ENCODE results near the gene ZFPM1. TPM values are rescaled to one million over a fixed set of nuclear protein-coding genes. Genes with fewer than 3 reads are reported as not detected.

The ZFPM1 gene
- total and polyA plus RNA-seq, 7 donors = 0.43 to 2.9 (median 2.3) TPM

GRCh38 chr16:88578446-88579313 is 125.6 kb downstream of the ZFPM1 start:
- peaks cover 0 to 74% of the 10 kb centered on the region in 2 donors for H3K36me3 ChIP-seq (ENCODE audit: insufficient read depth in 1 of 2, low read depth in 1 of 2)
- DNase-seq (no peak), ATAC-seq (no peak)
- 89 to 93% (median 91%) methylated on average over 26 of the region's 26 CpGs for WGBS, 3 donors
- H3K4me1 ChIP-seq = no peaks in the 10 kb centered on the region
- no peak overlapping the region for H3K27ac ChIP-seq
- H3K27me3 ChIP-seq (ENCODE audit: insufficient read depth in 3 of 3, low read length in 2 of 3) = no peaks in the 10 kb centered on the region
- no peaks in the 10 kb centered on the region for H3K9me3 ChIP-seq
- no peak for TF ChIP-seq CTCF (IDR thresholded peaks at IDR 0.05)
- no peak overlapping the region for H3K4me3 ChIP-seq
- intact Hi-C loops (cut with DNase I) = no loop called here

GRCh38 chr16:88580371-88580770 is 127.3 kb downstream of the ZFPM1 start:
- no peaks in the 10 kb centered on the region for H3K9me3 ChIP-seq
- TF ChIP-seq CTCF (IDR thresholded peaks at IDR 0.05) = no peak
- 87 to 95% (median 89%) methylated on average over 16 of the region's 16 CpGs for WGBS, 3 donors

GRCh38 chr16:88581033-88581432 is 128.0 kb downstream of the ZFPM1 start:
- 79 to 88% (median 81%) methylated on average over 4 of the region's 4 CpGs for WGBS, 3 donors
- H3K4me1 ChIP-seq = no peaks in the 10 kb centered on the region
- peaks cover 0 to 63% of the 10 kb centered on the region in 2 donors for H3K36me3 ChIP-seq (ENCODE audit: insufficient read depth in 1 of 2, low read depth in 1 of 2)
- no peak for ATAC-seq
- H3K4me3 ChIP-seq = no peak overlapping the region
- intact Hi-C loops (cut with DNase I) = no loop called here
- no peak overlapping the region for H3K27ac ChIP-seq
- DNase-seq = no peak
- no peaks in the 10 kb centered on the region for H3K9me3 ChIP-seq
- H3K27me3 ChIP-seq (ENCODE audit: insufficient read depth in 3 of 3, low read length in 2 of 3) = no peaks in the 10 kb centered on the region
- no peak for TF ChIP-seq CTCF (IDR thresholded peaks at IDR 0.05)

More at GRCh38 chr16:88580371-88580770, 127.3 kb downstream of the ZFPM1 start:
- no peaks in the 10 kb centered on the region for H3K4me1 ChIP-seq
- H3K27ac ChIP-seq = no peak overlapping the region
- ATAC-seq (no peak), DNase-seq (no peak)
- H3K4me3 ChIP-seq = no peak overlapping the region
- intact Hi-C loops (cut with DNase I) = no loop called here
- H3K36me3 ChIP-seq (ENCODE audit: insufficient read depth in 1 of 2, low read depth in 1 of 2) = peaks cover 0 to 69% of the 10 kb centered on the region in 2 donors
- H3K27me3 ChIP-seq (ENCODE audit: insufficient read depth in 3 of 3, low read length in 2 of 3) = no peaks in the 10 kb centered on the region

GRCh38 chr16:88582912-88583575 is 130.0 kb downstream of the ZFPM1 start:
- ATAC-seq = no peak
- Histone ChIP-seq H3K4me1 (no peaks in the 10 kb centered on the region), H3K9me3 (no peaks in the 10 kb centered on the region), H3K36me3 (ENCODE audit: insufficient read depth in 1 of 2, low read depth in 1 of 2) (peaks cover 3 to 61% of the 10 kb centered on the region in 2 donors), H3K4me3 (no peak overlapping the region), H3K27me3 (ENCODE audit: insufficient read depth in 3 of 3, low read length in 2 of 3) (no peaks in the 10 kb centered on the region), H3K27ac (no peak overlapping the region)
- 85 to 89% (median 87%) methylated on average over 14 of the region's 14 CpGs for WGBS, 3 donors
- no peak for TF ChIP-seq CTCF (IDR thresholded peaks at IDR 0.05)
- intact Hi-C loops (cut with DNase I) = no loop called here
- DNase-seq = peak in 1 of 2 donors; percentile 6
